GM19025 (cell line): ENCODE measurements around the gene DHRS4L2.
A peak's percentile ranks its signal among the peaks of the same experiment; 100 is the strongest.
"Not testable (repeated sequence)": the region's sequence is repeated elsewhere in the genome, so short reads cannot be mapped to it uniquely, and the experiment has no call there.

Experiments used
- ATAC-seq: cut with Tn5 transposase; IDR thresholded peaks from one replicate; pipeline ENCODE4 v1.9.1; 2021; ENCODE audit warnings: mild to moderate bottlenecking, low read depth, moderate library complexity; ENCODE audit not compliant: unreplicated experiment

DHRS4L2 gene

GRCh38 chr14:23970283-23970659 is 18.5 kb upstream of the DHRS4L2 start:
- not testable (repeated sequence) for ATAC-seq

DNA sequence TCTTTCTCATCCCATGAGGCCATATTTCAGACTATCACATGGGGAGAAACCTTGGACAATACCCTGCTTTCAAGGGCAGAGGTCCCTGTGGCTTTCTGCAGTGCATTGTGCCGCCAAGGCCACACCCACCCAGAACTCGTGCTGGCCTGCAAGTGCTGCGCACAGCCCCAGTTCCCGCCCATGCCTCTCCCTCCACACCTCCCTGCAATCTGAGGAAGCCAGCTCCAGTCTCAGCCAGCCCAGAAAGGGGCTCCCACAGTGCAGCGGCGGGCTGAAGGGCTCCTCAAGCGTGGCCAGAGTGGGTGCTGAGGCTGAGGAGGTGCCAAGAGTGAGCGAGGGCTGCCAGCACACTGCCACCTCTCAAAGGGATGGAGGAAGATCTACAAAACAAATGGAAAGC is 15.6 kb upstream of the DHRS4L2 start:
- ATAC-seq, result not testable (repeated sequence)

- ATAC-seq, result not testable (repeated sequence)
These were observed 14.7 kb upstream of the DHRS4L2 start for GRCh38 chr14:23974041-23974440.

DNA sequence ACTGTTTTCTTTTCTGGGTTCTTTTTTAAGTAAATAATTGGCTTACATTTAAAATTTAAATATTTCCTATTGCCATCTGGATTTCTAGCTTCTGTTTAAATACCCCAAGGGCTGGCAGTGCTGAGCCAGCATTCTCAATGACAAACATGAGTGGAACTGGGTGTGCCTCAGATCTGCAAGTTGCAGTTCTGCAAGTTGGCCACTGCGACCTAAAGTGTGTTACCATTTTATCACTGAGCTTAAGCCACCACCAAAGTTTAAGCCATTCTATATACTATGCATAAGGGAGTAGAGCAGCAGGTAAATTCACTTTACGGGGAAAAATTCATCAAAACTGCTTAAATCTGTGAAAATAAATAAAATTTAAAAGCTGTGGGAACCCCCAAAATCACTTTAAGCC is 11.5 kb upstream of the DHRS4L2 start:
- ATAC-seq, result not testable (repeated sequence)

DNA sequence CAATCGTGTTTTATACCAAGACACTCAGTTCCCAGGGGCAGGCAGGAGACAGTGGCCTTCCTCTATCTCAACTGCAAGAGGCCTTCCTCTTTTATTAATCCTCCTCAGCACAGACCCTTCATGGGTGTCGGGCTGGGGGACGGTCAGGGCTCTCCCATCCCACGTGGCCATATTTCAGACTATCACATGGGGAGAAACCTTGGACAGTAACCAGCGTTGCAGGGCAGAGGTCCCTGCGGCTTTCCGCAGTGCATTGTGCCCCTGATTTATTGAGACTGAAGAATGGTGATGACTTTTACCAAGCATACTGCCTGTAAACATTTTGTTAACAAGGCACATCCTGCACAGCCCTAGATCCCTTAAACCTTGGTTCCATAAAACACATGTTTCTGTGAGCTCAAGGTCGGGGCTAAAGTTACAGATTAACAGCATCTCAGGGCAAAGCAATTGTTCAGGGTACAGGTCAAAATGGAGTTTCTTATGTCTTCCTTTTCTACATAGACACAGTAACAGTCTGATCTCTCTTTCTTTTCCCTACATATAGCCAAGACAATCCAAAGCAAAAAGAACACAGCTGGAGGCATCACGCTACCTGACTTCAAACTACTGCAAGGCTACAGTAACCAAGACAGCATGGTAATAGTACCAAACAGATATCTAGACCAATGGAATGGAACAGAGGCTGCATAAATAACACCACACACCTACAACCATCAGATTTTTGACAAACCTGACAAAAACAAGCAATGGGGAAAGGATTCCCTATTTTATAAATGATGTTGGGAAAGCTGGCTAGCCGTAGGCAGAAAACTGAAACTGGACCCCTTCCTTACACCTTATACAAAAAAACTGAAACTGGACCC is 6.5 kb upstream of the DHRS4L2 start:
- not testable (repeated sequence) for ATAC-seq

DNA sequence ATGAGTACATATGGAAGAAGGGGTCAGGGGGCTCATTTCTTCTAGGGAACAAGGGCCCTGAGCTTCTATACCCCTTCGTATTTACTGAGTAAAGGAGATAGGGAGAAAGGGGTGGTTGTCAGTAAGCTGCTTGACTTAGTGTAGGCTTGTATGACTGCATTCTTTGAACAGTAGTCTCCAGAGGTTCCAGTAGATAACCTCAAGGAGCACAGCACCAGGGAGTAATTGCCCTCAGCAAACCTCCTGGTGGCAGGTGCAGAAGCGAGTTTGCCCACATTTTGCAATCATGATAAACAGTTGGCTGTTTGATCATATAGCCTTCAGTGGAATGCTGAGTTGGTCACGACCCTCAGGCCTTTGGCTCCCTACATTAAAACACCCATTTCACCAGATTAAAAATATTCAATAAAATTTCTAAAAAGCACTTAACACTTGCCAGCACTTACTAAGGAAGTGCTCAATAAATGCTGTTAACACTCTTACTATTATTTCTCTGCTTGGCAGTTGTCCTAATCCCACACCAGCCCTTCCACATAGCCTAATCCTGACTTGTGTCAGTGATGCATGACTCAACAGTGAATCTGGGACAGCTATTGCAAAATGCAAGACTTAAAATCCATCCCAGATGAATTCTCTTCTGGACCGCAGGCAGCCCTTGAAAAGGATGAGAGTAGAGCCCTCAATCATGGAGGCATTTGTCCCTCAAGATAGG is 3.7 kb upstream of the DHRS4L2 start:
- no peak for ATAC-seq

DNA sequence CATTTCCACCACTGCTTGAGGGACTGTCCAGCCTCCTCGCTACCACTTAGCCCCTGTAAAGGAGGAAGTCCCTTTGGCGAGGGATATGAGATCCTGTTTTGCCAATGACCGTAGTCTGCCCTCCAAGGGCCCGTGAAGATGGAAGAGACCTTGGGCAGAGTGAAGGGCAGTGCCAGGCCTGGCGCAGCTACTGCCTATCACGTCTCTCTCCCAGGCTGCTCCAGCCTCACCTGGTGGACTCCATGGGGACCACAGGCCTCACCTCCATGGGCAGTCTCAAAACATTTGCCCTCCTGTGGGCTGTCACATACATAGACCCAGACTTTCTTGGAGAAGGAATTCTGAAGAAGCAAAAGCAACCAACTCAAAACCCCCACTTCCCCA is 514 bp upstream of the DHRS4L2 start:
- not testable (repeated sequence) for ATAC-seq

DNA sequence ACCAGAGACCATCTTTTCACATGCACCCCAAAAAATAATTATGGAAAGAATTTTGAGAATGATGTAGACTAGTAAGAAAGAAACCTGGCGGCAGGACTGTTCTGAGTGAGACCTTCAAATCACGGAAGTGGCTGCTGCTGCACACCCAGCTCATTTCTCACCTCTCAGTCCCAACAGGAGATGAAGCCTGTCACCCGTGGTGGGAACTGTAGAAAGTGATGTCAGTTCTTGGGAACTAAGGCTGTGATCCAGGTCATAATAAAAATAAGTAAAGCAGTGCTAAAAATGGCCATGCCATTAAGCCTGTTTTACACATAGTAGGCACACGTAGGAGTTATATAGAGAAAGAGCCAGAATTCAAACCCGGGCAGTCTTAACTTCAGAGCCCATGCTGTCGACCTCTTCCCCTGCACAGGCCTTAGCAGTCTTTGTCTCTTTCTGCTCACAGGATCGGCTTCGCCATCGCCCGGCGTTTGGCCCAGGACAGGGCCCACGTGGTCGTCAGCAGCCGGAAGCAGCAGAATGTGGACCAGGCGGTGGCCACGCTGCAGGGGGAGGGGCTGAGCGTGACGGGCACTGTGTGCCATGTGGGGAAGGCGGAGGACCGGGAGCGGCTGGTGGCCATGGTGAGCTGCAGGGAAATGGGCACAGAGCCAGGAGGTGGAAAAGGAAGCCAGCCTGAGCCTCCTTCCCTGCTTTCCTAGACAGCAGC is 1.2 kb downstream of the DHRS4L2 start:
- not testable (repeated sequence) for ATAC-seq

DNA sequence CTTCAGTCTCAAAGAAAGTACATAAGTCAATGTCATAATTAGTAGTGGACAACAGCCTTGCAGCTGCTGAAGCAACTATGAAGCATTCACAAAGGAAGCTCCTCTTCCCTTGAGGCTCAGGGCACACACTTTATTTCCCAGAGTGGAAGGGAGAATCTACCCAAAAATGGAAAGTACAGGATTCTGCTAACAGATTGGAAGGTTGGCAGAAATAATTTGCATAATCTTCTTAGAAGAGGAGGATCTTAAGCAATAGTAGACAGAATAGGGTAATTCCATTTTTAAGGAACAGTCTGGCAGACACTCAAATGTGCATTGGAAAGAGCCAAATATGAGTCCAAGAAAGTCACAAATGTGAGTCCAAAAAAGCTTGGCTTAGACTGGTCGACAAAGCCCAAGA is 2.2 kb downstream of the DHRS4L2 start:
- ATAC-seq, result not testable (repeated sequence)

GRCh38 chr14:23993042-23993441 is 4.3 kb downstream of the DHRS4L2 start:
- ATAC-seq, result not testable (repeated sequence)

DNA sequence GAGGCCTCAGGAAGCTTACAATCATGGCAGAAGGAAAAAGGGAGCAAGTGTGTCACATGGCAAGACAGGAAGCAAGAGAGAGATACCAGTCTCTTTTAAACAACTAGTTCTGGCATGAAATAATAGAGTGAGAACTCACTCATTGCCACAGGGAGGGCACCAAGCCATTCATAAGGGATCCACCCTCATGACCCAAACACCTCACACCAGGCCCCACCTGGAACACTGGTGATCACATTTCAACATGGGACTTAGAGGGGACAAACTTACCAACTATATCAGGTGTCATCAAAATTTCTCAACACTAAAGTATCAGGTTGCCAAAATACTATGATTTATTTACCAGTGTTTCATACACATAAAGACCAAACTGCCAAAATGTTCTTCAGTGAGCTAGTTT is 7.3 kb downstream of the DHRS4L2 start:
- not testable (repeated sequence) for ATAC-seq

DNA sequence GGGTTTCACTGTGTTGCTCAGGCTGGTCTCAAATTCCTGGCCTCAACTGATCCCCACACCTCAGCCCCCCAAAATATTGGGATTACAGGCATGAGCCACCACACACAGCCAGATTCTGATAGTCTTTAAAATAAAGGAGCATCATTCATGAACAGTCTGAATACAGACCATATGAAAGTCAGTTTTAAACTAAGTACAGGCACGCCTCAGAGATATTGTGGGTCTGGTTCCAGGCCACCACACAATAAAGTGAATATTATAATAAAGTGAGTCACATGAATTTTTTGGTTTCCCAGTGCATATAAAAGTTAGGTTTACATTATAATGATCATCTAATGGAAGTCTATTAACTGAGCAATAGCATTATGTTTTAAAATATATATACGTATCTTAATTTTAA is 8.1 kb downstream of the DHRS4L2 start:
- not testable (repeated sequence) for ATAC-seq

- ATAC-seq, result not testable (repeated sequence)
These were observed 10.9 kb downstream of the DHRS4L2 start for GRCh38 chr14:23999640-24000039.

- ATAC-seq, result not testable (repeated sequence)
These were observed 12.3 kb downstream of the DHRS4L2 start for GRCh38 chr14:24001078-24001477.

DNA sequence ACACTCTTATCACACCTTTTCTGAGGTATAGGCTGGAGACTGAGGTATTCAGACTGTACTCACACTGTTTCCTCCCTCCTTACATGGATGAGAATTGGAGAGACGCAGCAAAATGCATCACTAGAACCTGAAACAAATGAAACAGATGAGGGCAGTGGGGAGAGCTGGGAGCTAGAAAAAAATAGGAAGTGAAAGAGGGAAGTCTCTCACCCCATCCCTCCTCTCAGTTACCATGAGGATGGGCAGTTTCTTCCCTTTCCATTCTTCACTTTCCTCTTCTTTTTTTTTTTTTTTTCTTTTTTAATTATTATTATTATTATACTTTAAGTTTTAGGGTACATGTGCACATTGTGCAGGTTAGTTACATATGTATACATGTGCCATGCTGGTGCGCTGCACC is 12.9 kb downstream of the DHRS4L2 start:
- not testable (repeated sequence) for ATAC-seq

DNA sequence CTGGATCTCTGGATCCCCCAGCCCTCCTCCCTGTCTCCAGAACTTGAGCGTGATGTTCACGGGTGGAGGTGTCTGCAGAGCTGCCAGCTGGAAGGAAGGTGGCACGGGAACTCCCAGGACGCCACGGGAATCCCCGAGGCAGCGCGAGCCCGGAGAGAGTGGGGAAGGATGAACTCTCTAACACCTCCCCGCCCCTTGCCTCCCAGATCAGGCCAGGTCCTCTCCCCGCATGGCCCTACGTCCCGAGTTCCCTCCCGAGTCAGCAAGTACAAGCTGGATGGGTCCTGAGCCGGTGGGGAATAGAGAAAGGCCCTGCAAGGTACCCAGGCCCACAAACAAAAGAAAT is 17.7 kb downstream of the DHRS4L2 start:
- peak; percentile 28 for ATAC-seq

GRCh38 chr14:24006817-24007652 is 18.3 kb downstream of the DHRS4L2 start:
- ATAC-seq, result peak; percentile 79

DNA sequence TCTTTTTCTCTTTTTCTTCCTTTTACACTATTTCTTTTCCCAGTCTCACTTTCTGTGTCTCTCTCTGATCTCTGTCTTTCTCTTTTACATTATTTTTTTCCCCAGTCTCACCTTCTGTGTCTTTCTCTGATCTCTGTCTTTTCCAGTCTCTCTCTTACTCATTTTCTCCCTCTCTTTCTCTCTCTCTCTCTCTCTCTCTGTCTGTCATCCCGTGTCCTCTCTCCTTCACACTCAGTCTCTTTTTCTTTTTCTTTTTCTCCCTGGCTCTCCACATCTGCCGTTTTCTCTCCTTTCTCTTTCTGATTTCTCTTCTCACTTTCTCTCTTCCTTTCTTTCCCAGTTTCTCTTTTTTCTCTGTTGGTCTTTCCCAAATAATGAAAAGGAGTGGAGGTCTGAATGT is 22.3 kb downstream of the DHRS4L2 start:
- ATAC-seq, result no peak

DNA sequence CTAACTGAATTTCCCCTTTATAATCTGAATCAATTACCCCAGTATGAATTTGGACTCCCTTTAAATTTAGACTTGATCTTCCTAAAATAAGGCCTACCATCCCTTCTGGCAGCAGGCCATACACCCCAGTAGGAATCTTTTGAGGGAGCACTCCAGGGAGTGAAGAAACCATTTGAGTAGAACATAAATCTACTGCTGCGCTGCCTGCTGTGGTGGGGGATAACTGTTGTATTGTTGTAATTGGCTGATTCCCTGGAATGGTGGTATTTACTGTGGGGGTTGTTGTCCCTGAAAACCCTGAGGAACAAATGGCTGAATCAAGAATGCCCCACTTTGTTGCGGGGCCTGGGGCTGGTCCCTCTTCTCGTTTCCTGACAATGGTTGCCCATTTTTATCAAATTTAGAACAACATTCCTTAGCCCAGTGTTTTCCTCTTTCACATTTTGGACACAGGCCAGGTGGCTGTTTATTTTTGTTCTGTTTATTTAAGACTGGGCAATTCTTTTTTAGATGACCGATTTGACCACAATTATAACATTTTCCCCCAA is 24.1 kb downstream of the DHRS4L2 start:
- not testable (repeated sequence) for ATAC-seq
